SK-N-SH (cell line): ENCODE results near the gene SORBS1. TPM values are rescaled to one million over a fixed set of nuclear protein-coding genes. Genes with fewer than 3 reads are reported as not detected.

Experiments used
- CTCF ChIA-PET: fragments of 300-600, 350-600 bp; formaldehyde crosslinking; extraction: SDS; loops from one replicate; lab custom pipeline; 2021; lab: Yijun Ruan, JAX
- POLR2A ChIA-PET: fragments of 350-600 bp; sonication (Branson Sonifier 250); formaldehyde crosslinking; extraction: SDS; loops from one replicate; lab custom pipeline; 2020; ENCODE audit warnings: antibody characterized with exemption, inconsistent platforms; lab: Yijun Ruan, JAX
- DNase-seq: peaks from one replicate; pipeline ENCODE4 v3.0.0; 2012
- H2AFZ ChIP-seq: fragments of 200-600 bp; sonication (generic); 2 replicates; pipeline ENCODE4 v1.8.1; 2016; ENCODE audit warnings: antibody characterized with exemption, mild to moderate bottlenecking, low read depth
- H3F3A ChIP-seq: fragments of 200-600 bp; sonication (generic); replicated peaks from 2 replicates; pipeline ENCODE3; 2016; ENCODE audit warnings: antibody characterized with exemption, mild to moderate bottlenecking; ENCODE audit not compliant: insufficient read depth
- H3K27ac ChIP-seq, 2 experiments: fragments of 200-500 bp in 1 of 2; fragments of 200-600 bp in 1 of 2; sonication (Bioruptor generic) in 1 of 2; sonication (generic), shearing (Covaris generic) in 1 of 2; 2 replicates each; pipeline versions ENCODE4 v1.5.1 to v1.6.1; 2014 to 2016; ENCODE audit warnings: low read depth in 2 of 2, inconsistent platforms in 1 of 2, low read length in 1 of 2, mild to moderate bottlenecking in 1 of 2, mixed read lengths in 1 of 2
- H3K27me3 ChIP-seq: fragments of 200-600 bp; sonication (generic), shearing (Covaris generic); 2 replicates; pipeline ENCODE4 v1.6.1; 2016; ENCODE audit warnings: mixed run types; ENCODE audit not compliant: insufficient read depth
- H3K36me3 ChIP-seq, 2 experiments: fragments of 200-500 bp in 1 of 2; fragments of 200-600 bp in 1 of 2; sonication (Bioruptor generic) in 1 of 2; sonication (generic) in 1 of 2; replicated peaks in 1 of 2; 2 replicates each; pipeline versions ENCODE3 to v1.5.1; 2014 to 2016; ENCODE audit warnings: low read length in 1 of 2, mild to moderate bottlenecking in 1 of 2; ENCODE audit not compliant: insufficient read depth in 2 of 2, control insufficient read depth in 1 of 2
- H3K4me1 ChIP-seq, 2 experiments: fragments of 200-500 bp in 1 of 2; fragments of 200-600 bp in 1 of 2; sonication (Bioruptor generic) in 1 of 2; sonication (generic), shearing (Covaris generic) in 1 of 2; 2 replicates each; pipeline versions ENCODE4 v1.5.1 to v1.6.1; 2014 to 2016; ENCODE audit warnings: low read depth in 1 of 2, low read length in 1 of 2, mixed run types in 1 of 2; ENCODE audit not compliant: insufficient read depth in 2 of 2, control insufficient read depth in 1 of 2
- H3K4me2 ChIP-seq: fragments of 200-600 bp; sonication (generic), shearing (Covaris generic); 2 replicates; pipeline ENCODE4 v1.6.1; 2017; ENCODE audit warnings: mixed run types
- H3K4me3 ChIP-seq, 2 experiments: fragments of 200-500 bp in 1 of 2; fragments of 200-600 bp in 1 of 2; sonication (Bioruptor generic) in 1 of 2; sonication (generic), shearing (Covaris generic) in 1 of 2; 2 replicates each; pipeline versions ENCODE4 v1.5.1 to v1.8.1; 2014 to 2016; ENCODE audit warnings: low read depth in 2 of 2, inconsistent platforms in 1 of 2, low read length in 1 of 2, mild to moderate bottlenecking in 1 of 2, mixed read lengths in 1 of 2, moderate library complexity in 1 of 2
- H3K79me2 ChIP-seq: fragments of 200-600 bp; sonication (generic); 2 replicates; pipeline ENCODE4 v1.8.1; 2017; ENCODE audit warnings: mild to moderate bottlenecking; ENCODE audit not compliant: insufficient read depth
- H3K9ac ChIP-seq: fragments of 200-600 bp; sonication (generic); 2 replicates; pipeline ENCODE4 v1.6.1; 2017; ENCODE audit warnings: mixed run types
- H3K9me2 ChIP-seq: fragments of 200-600 bp; sonication (generic); 2 replicates; pipeline ENCODE4 v1.6.1; 2017; ENCODE audit warnings: mixed run types
- H3K9me3 ChIP-seq: fragments of 200-600 bp; sonication (generic); 2 replicates; pipeline ENCODE4 v1.6.1; 2017; ENCODE audit warnings: mixed run types, mild to moderate bottlenecking, moderate library complexity
- H4K20me1 ChIP-seq: fragments of 200-600 bp; sonication (generic); 2 replicates; pipeline ENCODE4 v1.6.1; 2017; ENCODE audit warnings: mild to moderate bottlenecking, mixed run types; ENCODE audit not compliant: insufficient read depth
- EZH2phosphoT487 ChIP-seq: fragments of 200-600 bp; sonication (generic); IDR thresholded peaks from 2 replicates; pipeline ENCODE4 v1.6.1; 2017; ENCODE audit warnings: low read depth, mixed run types, mild to moderate bottlenecking, antibody characterized with exemption, moderate library complexity, borderline replicate concordance
- FOSL2 ChIP-seq: IDR thresholded peaks from 2 replicates; pipeline ENCODE4 v1.4.0; 2012; ENCODE audit warnings: low read depth, mild to moderate bottlenecking, moderate library complexity, borderline replicate concordance
- GATA2 ChIP-seq: sonication (generic); formaldehyde crosslinking; IDR thresholded peaks from 2 replicates; pipeline ENCODE4 v1.5.0; 2020; ENCODE audit warnings: mild to moderate bottlenecking, missing genetic modification reagents
- MAX ChIP-seq: IDR thresholded peaks from 2 replicates; pipeline ENCODE4 v1.4.0; 2012; ENCODE audit warnings: low read depth
- NFIC ChIP-seq: IDR thresholded peaks from 2 replicates; pipeline ENCODE4 v1.4.0; 2012; ENCODE audit warnings: borderline replicate concordance
- POLR2AphosphoS5 ChIP-seq: IDR thresholded peaks from 2 replicates; pipeline ENCODE4 v1.6.1; 2012; ENCODE audit warnings: low read depth, low read length
- RCOR1 ChIP-seq: fragments of 150-350 bp; IDR thresholded peaks from 2 replicates; pipeline ENCODE4 v1.6.1; 2017; ENCODE audit warnings: antibody characterized with exemption, low read length
- RXRA ChIP-seq: IDR thresholded peaks from 2 replicates; pipeline ENCODE4 v1.4.0; 2012; ENCODE audit warnings: low read depth, mild to moderate bottlenecking, borderline replicate concordance
- SIN3A ChIP-seq: IDR thresholded peaks from 2 replicates; pipeline ENCODE4 v1.6.1; 2012; ENCODE audit warnings: low read depth, mild to moderate bottlenecking, low read length, moderate library complexity, borderline replicate concordance
- SMC3 ChIP-seq: IDR thresholded peaks from 2 replicates; pipeline ENCODE4 v1.6.1; 2012; ENCODE audit warnings: low read depth, low read length, improper control_type of control experiment
- TCF12 ChIP-seq: IDR thresholded peaks from 2 replicates; pipeline ENCODE4 v1.4.0; 2012
- TEAD4 ChIP-seq: IDR thresholded peaks from 2 replicates; pipeline ENCODE4 v1.4.0; 2012; ENCODE audit warnings: mild to moderate bottlenecking, borderline replicate concordance; ENCODE audit not compliant: insufficient read depth
- YY1 ChIP-seq: IDR thresholded peaks from 2 replicates; pipeline ENCODE4 v1.4.0; 2012; ENCODE audit warnings: low read depth, mild to moderate bottlenecking
- WGBS: methylation state at CpG from one replicate; pipeline ENCODE4 v1.1.6; 2017; ENCODE audit warnings: low lambda C conversion rate; 5-methylcytosine and 5-hydroxymethylcytosine counted together
- polyA plus RNA-seq, 3 experiments: library from polyadenylated mRNA; depleted of rRNA; stranded (reverse); fragments of >200 nt; gene quantifications; 2 replicates each; pipeline ENCODE4 v1.2.3, GENCODE V29; 2012
- TF ChIP-seq, protein P1 (sequence below): IDR thresholded peaks from 2 replicates; pipeline ENCODE4 v1.6.1; 2012; ENCODE audit warnings: mild to moderate bottlenecking, low read depth, low read length, moderate library complexity
- TF ChIP-seq, protein P2 (sequence below): IDR thresholded peaks from 2 replicates; pipeline ENCODE4 v1.4.0; 2012; ENCODE audit warnings: low read depth, borderline replicate concordance

SORBS1 gene
- polyA plus RNA-seq, 1 of the 3 experiments (the other 2 are of a cell fraction): 0.36 TPM

DNA sequence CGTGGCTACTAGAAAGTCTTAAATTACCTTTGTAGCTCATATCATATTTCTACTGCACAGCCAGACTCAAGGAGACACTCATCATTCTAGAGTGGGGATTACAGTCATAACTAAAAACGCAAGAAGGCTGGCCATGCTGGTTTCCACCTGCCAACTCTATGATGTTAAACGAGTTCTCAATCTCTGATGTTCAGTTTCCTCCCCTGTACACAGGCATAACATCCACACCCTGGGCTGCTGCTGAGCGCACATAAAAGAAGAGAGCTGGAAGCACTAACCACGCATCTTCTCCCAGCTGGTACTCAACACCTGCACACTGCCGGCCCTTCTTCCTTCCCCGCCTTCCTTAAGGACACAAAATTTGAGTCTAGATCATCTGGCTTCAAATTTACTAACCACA is 60.5 kb downstream of the SORBS1 start:
- Histone ChIP-seq H3K27me3 (no peaks in the 10 kb centered on the region; the same call in 1 of the 2 replicates), H3K9ac (no peak overlapping the region), H3K4me1 (peaks cover 0 to 2% of the 10 kb centered on the region in 2 experiments; a peak in 1 of 4 replicates), H3K79me2 (no peaks in the 10 kb centered on the region), H3K9me2 (no peaks in the 10 kb centered on the region), H3F3A (no peaks in the 10 kb centered on the region), H4K20me1 (no peaks in the 10 kb centered on the region), H3K27ac (no peak overlapping the region), H3K4me3 (no peak overlapping the region), H3K9me3 (no peaks in the 10 kb centered on the region), H3K4me2 (no peak overlapping the region), H3K36me3 (no peaks in the 10 kb centered on the region), H2AFZ (no peak overlapping the region)
- CTCF ChIA-PET: no interaction called here
- no peak for TF ChIP-seq FOSL2
- no peak for TF ChIP-seq GATA2 (CRISPR knock-in tag)
- no peak for TF ChIP-seq TCF12
- POLR2A ChIA-PET: no interaction called here
- 67% methylated on average over 7 of the region's 7 CpGs for WGBS
- DNase-seq: no peak

DNA sequence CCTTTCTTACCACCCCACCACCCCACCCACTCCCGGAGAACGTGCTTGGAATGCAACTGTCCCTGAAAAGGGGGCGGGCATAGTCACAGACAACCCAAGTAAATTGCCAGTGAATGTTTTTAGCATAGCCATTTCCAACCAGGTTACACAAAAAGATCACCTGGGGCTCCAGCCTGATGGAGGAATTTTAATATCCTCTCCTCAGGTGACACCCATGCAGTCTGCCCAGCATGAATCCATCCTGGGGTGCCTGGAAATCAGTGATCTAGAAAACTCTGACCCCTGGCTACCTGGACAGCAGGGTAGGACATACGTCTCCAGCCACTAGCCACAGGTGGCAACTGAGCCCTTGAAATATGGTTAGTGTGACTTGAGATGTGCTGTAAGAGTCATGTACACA is 61.1 kb downstream of the SORBS1 start:
- WGBS: 66% methylated on average over 4 of the region's 4 CpGs
- POLR2A ChIA-PET: no interaction called here
- Histone ChIP-seq H3K79me2 (no peaks in the 10 kb centered on the region), H2AFZ (no peak overlapping the region), H3K27me3 (no peaks in the 10 kb centered on the region; the same call in 1 of the 2 replicates), H3K4me2 (no peak overlapping the region), H3K4me1 (peaks cover 0 to 2% of the 10 kb centered on the region in 2 experiments; a peak in 1 of 4 replicates), H3K9me3 (no peaks in the 10 kb centered on the region), H3K9ac (no peak overlapping the region), H3K4me3 (no peak overlapping the region), H4K20me1 (no peaks in the 10 kb centered on the region), H3K36me3 (no peaks in the 10 kb centered on the region), H3K9me2 (no peaks in the 10 kb centered on the region), H3K27ac (no peak overlapping the region), H3F3A (no peaks in the 10 kb centered on the region)
- CTCF ChIA-PET: no interaction called here
- no peak for TF ChIP-seq SIN3A
- no peak for TF ChIP-seq TCF12
- no peak for TF ChIP-seq EZH2phosphoT487
- no peak for TF ChIP-seq RXRA
- no peak for TF ChIP-seq SMC3
- TF ChIP-seq MAX: no peak
- no peak for TF ChIP-seq RCOR1
- TF ChIP-seq GATA2 (CRISPR knock-in tag): no peak
- TF ChIP-seq, protein P1, sequence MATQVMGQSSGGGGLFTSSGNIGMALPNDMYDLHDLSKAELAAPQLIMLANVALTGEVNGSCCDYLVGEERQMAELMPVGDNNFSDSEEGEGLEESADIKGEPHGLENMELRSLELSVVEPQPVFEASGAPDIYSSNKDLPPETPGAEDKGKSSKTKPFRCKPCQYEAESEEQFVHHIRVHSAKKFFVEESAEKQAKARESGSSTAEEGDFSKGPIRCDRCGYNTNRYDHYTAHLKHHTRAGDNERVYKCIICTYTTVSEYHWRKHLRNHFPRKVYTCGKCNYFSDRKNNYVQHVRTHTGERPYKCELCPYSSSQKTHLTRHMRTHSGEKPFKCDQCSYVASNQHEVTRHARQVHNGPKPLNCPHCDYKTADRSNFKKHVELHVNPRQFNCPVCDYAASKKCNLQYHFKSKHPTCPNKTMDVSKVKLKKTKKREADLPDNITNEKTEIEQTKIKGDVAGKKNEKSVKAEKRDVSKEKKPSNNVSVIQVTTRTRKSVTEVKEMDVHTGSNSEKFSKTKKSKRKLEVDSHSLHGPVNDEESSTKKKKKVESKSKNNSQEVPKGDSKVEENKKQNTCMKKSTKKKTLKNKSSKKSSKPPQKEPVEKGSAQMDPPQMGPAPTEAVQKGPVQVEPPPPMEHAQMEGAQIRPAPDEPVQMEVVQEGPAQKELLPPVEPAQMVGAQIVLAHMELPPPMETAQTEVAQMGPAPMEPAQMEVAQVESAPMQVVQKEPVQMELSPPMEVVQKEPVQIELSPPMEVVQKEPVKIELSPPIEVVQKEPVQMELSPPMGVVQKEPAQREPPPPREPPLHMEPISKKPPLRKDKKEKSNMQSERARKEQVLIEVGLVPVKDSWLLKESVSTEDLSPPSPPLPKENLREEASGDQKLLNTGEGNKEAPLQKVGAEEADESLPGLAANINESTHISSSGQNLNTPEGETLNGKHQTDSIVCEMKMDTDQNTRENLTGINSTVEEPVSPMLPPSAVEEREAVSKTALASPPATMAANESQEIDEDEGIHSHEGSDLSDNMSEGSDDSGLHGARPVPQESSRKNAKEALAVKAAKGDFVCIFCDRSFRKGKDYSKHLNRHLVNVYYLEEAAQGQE: no peak
- TF ChIP-seq POLR2AphosphoS5: no peak
- no peak for TF ChIP-seq NFIC
- TF ChIP-seq FOSL2: no peak
- TF ChIP-seq YY1: no peak
- no peak for TF ChIP-seq TEAD4
- TF ChIP-seq, protein P2, sequence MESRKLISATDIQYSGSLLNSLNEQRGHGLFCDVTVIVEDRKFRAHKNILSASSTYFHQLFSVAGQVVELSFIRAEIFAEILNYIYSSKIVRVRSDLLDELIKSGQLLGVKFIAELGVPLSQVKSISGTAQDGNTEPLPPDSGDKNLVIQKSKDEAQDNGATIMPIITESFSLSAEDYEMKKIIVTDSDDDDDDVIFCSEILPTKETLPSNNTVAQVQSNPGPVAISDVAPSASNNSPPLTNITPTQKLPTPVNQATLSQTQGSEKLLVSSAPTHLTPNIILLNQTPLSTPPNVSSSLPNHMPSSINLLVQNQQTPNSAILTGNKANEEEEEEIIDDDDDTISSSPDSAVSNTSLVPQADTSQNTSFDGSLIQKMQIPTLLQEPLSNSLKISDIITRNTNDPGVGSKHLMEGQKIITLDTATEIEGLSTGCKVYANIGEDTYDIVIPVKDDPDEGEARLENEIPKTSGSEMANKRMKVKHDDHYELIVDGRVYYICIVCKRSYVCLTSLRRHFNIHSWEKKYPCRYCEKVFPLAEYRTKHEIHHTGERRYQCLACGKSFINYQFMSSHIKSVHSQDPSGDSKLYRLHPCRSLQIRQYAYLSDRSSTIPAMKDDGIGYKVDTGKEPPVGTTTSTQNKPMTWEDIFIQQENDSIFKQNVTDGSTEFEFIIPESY: no peak
- DNase-seq: no peak
